Lung (tissue), 16 donors: ENCODE results near the gene STARD5. TPM values are rescaled to one million over a fixed set of nuclear protein-coding genes. Genes with fewer than 3 reads are reported as not detected.

ENCODE experiments used
- ATAC-seq: fragments of 200-7000 bp; cut with Tn5 transposase; one replicate; pipeline ENCODE4 v1.9.1; 2020; ENCODE audit warnings: moderate number of reproducible peaks; ENCODE audit not compliant: insufficient read depth, low FRiP score
- DNase-seq, 3 donors: peaks; one replicate each; pipeline ENCODE4 v3.0.0-alpha.2; 2013 to 2017
- H3K27ac ChIP-seq, 2 donors: one replicate each; pipeline ENCODE4 v1.5.1; 2013; ENCODE audit warnings: mild to moderate bottlenecking in 2 of 2, moderate library complexity in 2 of 2, control low read depth in 1 of 2, inconsistent platforms in 1 of 2, low read depth in 1 of 2, low read length in 1 of 2
- H3K27me3 ChIP-seq, 3 donors: one replicate each; pipeline ENCODE4 v1.5.1; 2013; ENCODE audit warnings: low read length in 2 of 3; ENCODE audit not compliant: control insufficient read depth in 3 of 3, insufficient read depth in 3 of 3
- H3K36me3 ChIP-seq, 4 donors: one replicate each; pipeline ENCODE4 v1.5.1; 2013; ENCODE audit warnings: low read length in 4 of 4, mild to moderate bottlenecking in 1 of 4, moderate library complexity in 1 of 4; ENCODE audit not compliant: control insufficient read depth in 4 of 4, insufficient read depth in 4 of 4
- H3K4me1 ChIP-seq, 5 donors: one replicate each; pipeline ENCODE4 v1.5.1; 2013; ENCODE audit warnings: low read length in 5 of 5, mild to moderate bottlenecking in 2 of 5, moderate library complexity in 1 of 5; ENCODE audit not compliant: control insufficient read depth in 5 of 5, insufficient read depth in 5 of 5
- H3K4me3 ChIP-seq: one replicate; pipeline ENCODE4 v1.5.1; 2013; ENCODE audit warnings: mild to moderate bottlenecking, control low read depth, moderate library complexity
- H3K9ac ChIP-seq, 2 donors: one replicate each; pipeline ENCODE4 v1.5.1; 2013; ENCODE audit warnings: low read length in 2 of 2, control low read depth in 1 of 2; ENCODE audit not compliant: insufficient read depth in 1 of 2
- H3K9me3 ChIP-seq, 4 donors: one replicate each; pipeline ENCODE4 v1.5.1; 2013; ENCODE audit warnings: low read length in 3 of 4, mild to moderate bottlenecking in 1 of 4, moderate library complexity in 1 of 4; ENCODE audit not compliant: control insufficient read depth in 4 of 4, insufficient read depth in 3 of 4
- WGBS, 2 donors: extraction: QIAGEN DNeasy Blood & Tissue Kit; methylation state at CpG; one replicate each; pipeline ENCODE4 v1.1.7; 2013; 5-methylcytosine and 5-hydroxymethylcytosine counted together
- long read RNA-seq, 5 donors: transcript quantifications; one replicate each; lab custom pipeline, GENCODE V29; 2026
- polyA plus RNA-seq, 2 donors: library from polyadenylated mRNA; stranded (reverse); fragments of 200-250 nt; gene quantifications; one replicate each; pipeline ENCODE4 v1.2.1, GENCODE V29; 2013
- total RNA-seq, 2 donors: library from RNA; depleted of rRNA in 1 of 2; stranded (reverse); fragments of >200 nt in 1 of 2; gene quantifications; one replicate each; pipeline ENCODE4 v1.2.1, GENCODE V29; 2014 to 2021
- TF ChIP-seq, protein P1 (sequence below): IDR thresholded peaks from 2 replicates; pipeline ENCODE4 v1.5.1; 2012; ENCODE audit warnings: mild to moderate bottlenecking; ENCODE audit errors: control extremely low read depth, extremely low read depth
- donor health status: control.
- donor health status: control.
- donor health status: Bipolar disorder and iron deficiency.
- donor health status: healthy.
- donor health status: DM: yes; HTN: yes; CAD: no.

STARD5 gene, protein sequence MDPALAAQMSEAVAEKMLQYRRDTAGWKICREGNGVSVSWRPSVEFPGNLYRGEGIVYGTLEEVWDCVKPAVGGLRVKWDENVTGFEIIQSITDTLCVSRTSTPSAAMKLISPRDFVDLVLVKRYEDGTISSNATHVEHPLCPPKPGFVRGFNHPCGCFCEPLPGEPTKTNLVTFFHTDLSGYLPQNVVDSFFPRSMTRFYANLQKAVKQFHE
- total RNA-seq (1 to 10 TPM; 4.5 to 7.0 TPM), polyA plus RNA-seq (1 to 10 TPM; 2.9 to 5.4 TPM)
- long read RNA-seq, donor 1, partial matches to known transcripts = 0 of 3 reads
- long read RNA-seq, donor 1, other reads (novel, unspliced or antisense) = 0 of 3 reads
- long read RNA-seq, donor 2 = 0 reads
- long read RNA-seq, donor 3, partial matches to known transcripts = 7 of 8 reads
- long read RNA-seq, donor 3, other reads (novel, unspliced or antisense) = 0 of 8 reads
- long read RNA-seq, donor 4, partial matches to known transcripts = 0 of 1 reads
- long read RNA-seq, donor 4, other reads (novel, unspliced or antisense) = 0 of 1 reads
- long read RNA-seq, donor 5, full-length matches to known transcripts = 5 of 5 reads
- long read RNA-seq, donor 5, partial matches to known transcripts = 0 of 5 reads
- long read RNA-seq, donor 5, other reads (novel, unspliced or antisense) = 0 of 5 reads

GRCh38 chr15:81323944-81324881 lies at the start of gene STARD5:
Gene STARD5, minus strand, starts transcription at chr15:81324141. Its CDS starts 42 bp downstream, at chr15:81324099.
- Histone ChIP-seq H3K27me3 (no peaks in the 10 kb centered on the region), H3K4me1 (peaks cover 0 to 9% (median 0%) of the 10 kb centered on the region in 5 donors), H3K36me3 (peaks cover 0 to 7% (median 2%) of the 10 kb centered on the region in 4 donors), H3K4me3 (peak within 1 kb of the TSS; percentile 93), H3K27ac (peak within 1 kb of the TSS; percentile 65 to 79), H3K9me3 (no peaks in the 10 kb centered on the region), H3K9ac (peak within 1 kb of the TSS; percentile 75 to 86)
- DNase-seq = peak; percentile 98 to 99 (median 99)
- TF ChIP-seq, protein P1, sequence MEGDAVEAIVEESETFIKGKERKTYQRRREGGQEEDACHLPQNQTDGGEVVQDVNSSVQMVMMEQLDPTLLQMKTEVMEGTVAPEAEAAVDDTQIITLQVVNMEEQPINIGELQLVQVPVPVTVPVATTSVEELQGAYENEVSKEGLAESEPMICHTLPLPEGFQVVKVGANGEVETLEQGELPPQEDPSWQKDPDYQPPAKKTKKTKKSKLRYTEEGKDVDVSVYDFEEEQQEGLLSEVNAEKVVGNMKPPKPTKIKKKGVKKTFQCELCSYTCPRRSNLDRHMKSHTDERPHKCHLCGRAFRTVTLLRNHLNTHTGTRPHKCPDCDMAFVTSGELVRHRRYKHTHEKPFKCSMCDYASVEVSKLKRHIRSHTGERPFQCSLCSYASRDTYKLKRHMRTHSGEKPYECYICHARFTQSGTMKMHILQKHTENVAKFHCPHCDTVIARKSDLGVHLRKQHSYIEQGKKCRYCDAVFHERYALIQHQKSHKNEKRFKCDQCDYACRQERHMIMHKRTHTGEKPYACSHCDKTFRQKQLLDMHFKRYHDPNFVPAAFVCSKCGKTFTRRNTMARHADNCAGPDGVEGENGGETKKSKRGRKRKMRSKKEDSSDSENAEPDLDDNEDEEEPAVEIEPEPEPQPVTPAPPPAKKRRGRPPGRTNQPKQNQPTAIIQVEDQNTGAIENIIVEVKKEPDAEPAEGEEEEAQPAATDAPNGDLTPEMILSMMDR = no peak
- WGBS, 2 donors = 1% methylated on average over 67 of the region's 67 CpGs
- peak; percentile 100 for ATAC-seq

GRCh38 chr15:81373176-81373575 lies 49.2 kb upstream of the STARD5 start:
- H3K36me3 ChIP-seq = no peaks in the 10 kb centered on the region
- no peak overlapping the region for H3K9ac ChIP-seq
- DNase-seq = no peak
- H3K9me3 ChIP-seq = no peaks in the 10 kb centered on the region
- 67 to 81% methylated on average over 5 of the region's 5 CpGs for WGBS, 2 donors
- TF ChIP-seq, protein P1 = no peak
- peaks cover 0 to 4% (median 0%) of the 10 kb centered on the region in 5 donors for H3K4me1 ChIP-seq
- no peak overlapping the region for H3K4me3 ChIP-seq
- no peak overlapping the region for H3K27ac ChIP-seq
- H3K27me3 ChIP-seq = no peaks in the 10 kb centered on the region
- no peak for ATAC-seq

GRCh38 chr15:81372575-81372974 lies 48.6 kb upstream of the STARD5 start:
- H3K4me3 ChIP-seq = no peak overlapping the region
- H3K36me3 ChIP-seq = no peaks in the 10 kb centered on the region
- H3K27me3 ChIP-seq = no peaks in the 10 kb centered on the region
- WGBS, 2 donors = 78 to 92% methylated on average over 3 of the region's 3 CpGs
- H3K27ac ChIP-seq = no peak overlapping the region
- H3K9ac ChIP-seq = no peak overlapping the region
- TF ChIP-seq, protein P1 = no peak
- peaks cover 0 to 4% (median 0%) of the 10 kb centered on the region in 5 donors for H3K4me1 ChIP-seq
- DNase-seq = no peak
- ATAC-seq = no peak
- H3K9me3 ChIP-seq = no peaks in the 10 kb centered on the region
